ENCODE results near the gene KRT14. TPM values are rescaled to one million over a fixed set of nuclear protein-coding genes. Genes with fewer than 3 reads are reported as not detected.

The KRT14 gene
- total and polyA plus RNA-seq, 2 donors (not counting 1 experiment from before 2014, with no cell fraction given) = 0.94 TPM; not detected in 1

- Histone ChIP-seq H3K27ac (ENCODE audit: insufficient read depth, low read length) (peak overlapping the region; percentile 80), H4K20me1 (ENCODE audit: control insufficient read depth, extremely low read depth, insufficient read depth, low read length) (no peaks in the 10 kb centered on the region), H3K27me3 (ENCODE audit: control insufficient read depth, insufficient read depth, low read length) (no peaks in the 10 kb centered on the region), H3K4me1 (ENCODE audit: control insufficient read depth, extremely low read depth, insufficient read depth, low read length) (peaks cover 19% of the 10 kb centered on the region), H3K4me3 (replicated peaks in 1 of 4; ENCODE audit: control extremely low read depth in 1 of 4, insufficient read depth in 1 of 4, low read depth in 3 of 4, low read length in 4 of 4) (peak overlapping the region in 1 of 4 experiments; percentile 28), H3K9me3 (ENCODE audit: control insufficient read depth, insufficient read depth, low read depth, low read length) (no peaks in the 10 kb centered on the region), H3K9ac (ENCODE audit: insufficient read depth, low read length) (peak overlapping the region; percentile 26), H3K79me2 (ENCODE audit: control insufficient read depth, insufficient read depth, low read length) (no peaks in the 10 kb centered on the region), H3K36me3 (ENCODE audit: control insufficient read depth, insufficient read depth, low read length) (no peaks in the 10 kb centered on the region), H2AFZ (ENCODE audit: low read length) (peak overlapping the region; percentile 89), H3K4me2 (ENCODE audit: extremely low read depth, insufficient read depth, low read length) (peak overlapping the region; percentile 65)
- DNase-seq (ENCODE audit: low read depth in 2 of 2) = peak; percentile 88 to 90
- TF ChIP-seq CTCF (conservative IDR thresholded peaks at IDR 0.05 in 1 of 2, IDR thresholded peaks at IDR 0.05 in 1 of 2; ENCODE audit: low read depth in 1 of 2, low read length in 2 of 2) = peak; percentile 79 to 93
- TF ChIP-seq EZH2 (IDR thresholded peaks at IDR 0.05; ENCODE audit: low read length, missing control alignments) = no peak
These were observed 37.7 kb downstream of the KRT14 start for GRCh38 chr17:41548844-41549595.

GRCh38 chr17:41547921-41548843 lies 38.5 kb downstream of the KRT14 start:
- DNase-seq (ENCODE audit: low read depth in 2 of 2) = peak; percentile 94 to 100
- Histone ChIP-seq H3K79me2 (ENCODE audit: control insufficient read depth, insufficient read depth, low read length) (no peaks in the 10 kb centered on the region), H3K36me3 (ENCODE audit: control insufficient read depth, insufficient read depth, low read length) (no peaks in the 10 kb centered on the region), H3K27ac (ENCODE audit: insufficient read depth, low read length) (peak overlapping the region; percentile 2), H3K4me2 (ENCODE audit: extremely low read depth, insufficient read depth, low read length) (peak overlapping the region; percentile 30), H3K4me1 (ENCODE audit: control insufficient read depth, extremely low read depth, insufficient read depth, low read length) (peaks cover 19% of the 10 kb centered on the region), H3K4me3 (replicated peaks in 1 of 4; ENCODE audit: control extremely low read depth in 1 of 4, insufficient read depth in 1 of 4, low read depth in 3 of 4, low read length in 4 of 4) (peak overlapping the region in 1 of 4 experiments; percentile 1), H3K27me3 (ENCODE audit: control insufficient read depth, insufficient read depth, low read length) (no peaks in the 10 kb centered on the region), H2AFZ (ENCODE audit: low read length) (no peak overlapping the region), H3K9me3 (ENCODE audit: control insufficient read depth, insufficient read depth, low read depth, low read length) (no peaks in the 10 kb centered on the region), H3K9ac (ENCODE audit: insufficient read depth, low read length) (no peak overlapping the region), H4K20me1 (ENCODE audit: control insufficient read depth, extremely low read depth, insufficient read depth, low read length) (no peaks in the 10 kb centered on the region)
- TF ChIP-seq EZH2 (IDR thresholded peaks at IDR 0.05; ENCODE audit: low read length, missing control alignments) = no peak
- TF ChIP-seq CTCF (conservative IDR thresholded peaks at IDR 0.05 in 1 of 2, IDR thresholded peaks at IDR 0.05 in 1 of 2; ENCODE audit: low read depth in 1 of 2, low read length in 2 of 2) = no peak

DNA sequence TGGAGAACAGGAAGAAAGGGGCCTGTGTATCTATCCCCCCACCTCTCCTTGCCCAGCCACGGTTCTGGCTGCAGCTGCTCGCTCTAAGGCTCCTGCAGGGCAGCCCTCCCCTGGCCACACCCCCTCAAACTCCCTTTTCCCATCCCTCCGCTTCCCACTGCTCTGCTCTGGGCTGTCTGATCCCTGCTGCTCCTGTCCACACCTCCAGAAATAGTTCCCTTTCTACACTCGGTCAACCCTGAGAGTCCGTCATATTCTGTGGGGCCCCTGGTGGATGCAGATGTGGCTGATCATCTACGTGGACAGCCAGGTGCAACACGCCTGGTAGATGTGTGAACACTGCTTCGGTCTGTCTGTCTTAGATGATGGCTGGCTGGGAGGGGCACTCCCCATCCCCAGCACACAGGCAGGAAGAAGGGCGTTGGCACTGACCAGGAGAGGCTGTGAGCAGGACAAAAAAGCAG lies 39.3 kb downstream of the KRT14 start:
- H3K4me3 ChIP-seq (replicated peaks in 1 of 4; ENCODE audit: control extremely low read depth in 1 of 4, insufficient read depth in 1 of 4, low read depth in 3 of 4, low read length in 4 of 4) = no peak overlapping the region
- H3K36me3 ChIP-seq (ENCODE audit: control insufficient read depth, insufficient read depth, low read length) = no peaks in the 10 kb centered on the region
- H3K9me3 ChIP-seq (ENCODE audit: control insufficient read depth, insufficient read depth, low read depth, low read length) = no peaks in the 10 kb centered on the region
- H3K27ac ChIP-seq (ENCODE audit: insufficient read depth, low read length) = no peak overlapping the region
- H3K4me1 ChIP-seq (ENCODE audit: control insufficient read depth, extremely low read depth, insufficient read depth, low read length) = peaks cover 19% of the 10 kb centered on the region
- H3K79me2 ChIP-seq (ENCODE audit: control insufficient read depth, insufficient read depth, low read length) = no peaks in the 10 kb centered on the region
- no peaks in the 10 kb centered on the region for H4K20me1 ChIP-seq (ENCODE audit: control insufficient read depth, extremely low read depth, insufficient read depth, low read length)
- no peak overlapping the region for H3K9ac ChIP-seq (ENCODE audit: insufficient read depth, low read length)
- H3K27me3 ChIP-seq (ENCODE audit: control insufficient read depth, insufficient read depth, low read length) = no peaks in the 10 kb centered on the region
- no peak overlapping the region for H3K4me2 ChIP-seq (ENCODE audit: extremely low read depth, insufficient read depth, low read length)
- H2AFZ ChIP-seq (ENCODE audit: low read length) = no peak overlapping the region
- DNase-seq (ENCODE audit: low read depth in 2 of 2) = peak in 1 of 2 donors; percentile 70
- no peak for TF ChIP-seq CTCF (conservative IDR thresholded peaks at IDR 0.05 in 1 of 2, IDR thresholded peaks at IDR 0.05 in 1 of 2; ENCODE audit: low read depth in 1 of 2, low read length in 2 of 2)
- TF ChIP-seq EZH2 (IDR thresholded peaks at IDR 0.05; ENCODE audit: low read length, missing control alignments) = no peak

Measured in fibroblast of lung (primary cell).